Spleen (tissue), 7 donors: ENCODE data around the gene DUSP9.
A peak's percentile ranks its signal among the peaks of the same experiment; 100 is the strongest.

ENCODE experiments used
- CTCF ChIP-seq, 11 experiments: fragments of 200-600 bp in 7 of 11; fragments of 450-650 bp in 4 of 11; sonication (generic) in 4 of 11; IDR thresholded peaks in 8 of 11; conservative IDR thresholded peaks in 3 of 11; 1 replicate in 7 of 11; 2 replicates in 4 of 11; pipeline versions ENCODE4 v1.4.0 to v1.8.0; 2016 to 2021; ENCODE audit warnings: antibody characterized with exemption in 11 of 11, inconsistent platforms in 4 of 11, mild to moderate bottlenecking in 1 of 11
- POLR2A ChIP-seq, 3 donors: fragments of 450-650 bp; IDR thresholded peaks; one replicate each; pipeline ENCODE4 v1.5.1; 2017; ENCODE audit warnings: antibody characterized with exemption in 3 of 3, mild to moderate bottlenecking in 1 of 3
- donor health status: DM: no; HTN: no; CAD: no; lungs with moderate emphysema.
- donor health status: DM: no; HTN: no; CAD: no.
- donor health status: DM: no; HTN: no; CAD: no.

- TF ChIP-seq CTCF (IDR thresholded peaks at IDR 0.05 in 8 of 11, conservative IDR thresholded peaks at IDR 0.05 in 3 of 11) (peak in 1 of 11 experiments; percentile 11), POLR2A (IDR thresholded peaks at IDR 0.05) (no peak)
Measured at GRCh38 chrX:153643431-153644351, 3.3 kb upstream of the DUSP9 start.
